ENCODE measurements around the gene SDSL.

DNA sequence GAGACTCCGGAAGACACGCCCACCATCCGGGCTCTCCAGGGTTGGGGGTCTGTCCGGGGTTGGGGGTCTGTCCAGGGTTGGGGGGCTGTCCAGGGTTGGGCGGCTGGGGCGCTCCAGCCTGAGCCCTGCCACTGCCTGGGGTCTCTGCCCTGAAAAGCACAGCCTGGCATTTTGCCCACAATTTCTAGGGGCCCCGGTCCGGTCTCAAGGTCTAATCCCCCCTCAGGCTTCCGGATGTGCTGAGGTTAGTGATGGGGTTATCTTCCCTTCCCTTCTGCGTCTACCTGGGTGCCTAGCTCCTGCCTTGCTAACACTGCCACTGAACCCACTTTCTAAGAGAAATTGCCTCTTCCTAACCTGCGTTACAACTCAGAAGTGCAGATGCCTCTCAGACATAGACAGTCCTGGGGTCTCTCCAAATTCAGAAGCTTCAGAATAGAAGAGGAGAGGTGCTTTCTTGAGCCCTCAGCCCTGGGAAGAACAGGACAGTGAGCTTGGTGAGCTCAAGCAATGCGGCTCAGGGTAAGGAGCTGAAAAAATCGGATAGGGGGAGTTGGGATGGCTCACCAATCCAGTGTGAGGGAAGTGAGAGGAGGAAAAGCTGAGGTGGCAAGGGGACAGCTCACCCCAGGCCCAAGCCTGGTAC lies 43.8 kb downstream of the SDSL start:
- TF ChIP-seq, protein P1, sequence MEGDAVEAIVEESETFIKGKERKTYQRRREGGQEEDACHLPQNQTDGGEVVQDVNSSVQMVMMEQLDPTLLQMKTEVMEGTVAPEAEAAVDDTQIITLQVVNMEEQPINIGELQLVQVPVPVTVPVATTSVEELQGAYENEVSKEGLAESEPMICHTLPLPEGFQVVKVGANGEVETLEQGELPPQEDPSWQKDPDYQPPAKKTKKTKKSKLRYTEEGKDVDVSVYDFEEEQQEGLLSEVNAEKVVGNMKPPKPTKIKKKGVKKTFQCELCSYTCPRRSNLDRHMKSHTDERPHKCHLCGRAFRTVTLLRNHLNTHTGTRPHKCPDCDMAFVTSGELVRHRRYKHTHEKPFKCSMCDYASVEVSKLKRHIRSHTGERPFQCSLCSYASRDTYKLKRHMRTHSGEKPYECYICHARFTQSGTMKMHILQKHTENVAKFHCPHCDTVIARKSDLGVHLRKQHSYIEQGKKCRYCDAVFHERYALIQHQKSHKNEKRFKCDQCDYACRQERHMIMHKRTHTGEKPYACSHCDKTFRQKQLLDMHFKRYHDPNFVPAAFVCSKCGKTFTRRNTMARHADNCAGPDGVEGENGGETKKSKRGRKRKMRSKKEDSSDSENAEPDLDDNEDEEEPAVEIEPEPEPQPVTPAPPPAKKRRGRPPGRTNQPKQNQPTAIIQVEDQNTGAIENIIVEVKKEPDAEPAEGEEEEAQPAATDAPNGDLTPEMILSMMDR (IDR thresholded peaks at IDR 0.05): no peak
- TF ChIP-seq POLR2A (IDR thresholded peaks at IDR 0.05): no peak

All from body of pancreas (tissue), 4 donors.